Neural progenitor cell (in vitro differentiated cells): ENCODE results near the gene AKR7A3.

Experiments
- EZH2 ChIP-seq: fragments of 200-600 bp; sonication (generic); IDR thresholded peaks from 2 replicates; pipeline ENCODE4 v1.6.1; 2017; ENCODE audit warnings: antibody characterized with exemption, mild to moderate bottlenecking, moderate library complexity
- EZH2phosphoT487 ChIP-seq: fragments of 200-600 bp; sonication (generic); IDR thresholded peaks from 2 replicates; pipeline ENCODE4 v1.6.1; 2017; ENCODE audit warnings: antibody characterized with exemption
- TF ChIP-seq, protein P1 (sequence below): fragments of 200-600 bp; sonication (generic); IDR thresholded peaks from 2 replicates; pipeline ENCODE4 v1.5.1; 2017; ENCODE audit warnings: antibody characterized with exemption, mild to moderate bottlenecking

GRCh38 chr1:19315378-19316198 lies 27.0 kb upstream of the AKR7A3 start:
- TF ChIP-seq, protein P1, sequence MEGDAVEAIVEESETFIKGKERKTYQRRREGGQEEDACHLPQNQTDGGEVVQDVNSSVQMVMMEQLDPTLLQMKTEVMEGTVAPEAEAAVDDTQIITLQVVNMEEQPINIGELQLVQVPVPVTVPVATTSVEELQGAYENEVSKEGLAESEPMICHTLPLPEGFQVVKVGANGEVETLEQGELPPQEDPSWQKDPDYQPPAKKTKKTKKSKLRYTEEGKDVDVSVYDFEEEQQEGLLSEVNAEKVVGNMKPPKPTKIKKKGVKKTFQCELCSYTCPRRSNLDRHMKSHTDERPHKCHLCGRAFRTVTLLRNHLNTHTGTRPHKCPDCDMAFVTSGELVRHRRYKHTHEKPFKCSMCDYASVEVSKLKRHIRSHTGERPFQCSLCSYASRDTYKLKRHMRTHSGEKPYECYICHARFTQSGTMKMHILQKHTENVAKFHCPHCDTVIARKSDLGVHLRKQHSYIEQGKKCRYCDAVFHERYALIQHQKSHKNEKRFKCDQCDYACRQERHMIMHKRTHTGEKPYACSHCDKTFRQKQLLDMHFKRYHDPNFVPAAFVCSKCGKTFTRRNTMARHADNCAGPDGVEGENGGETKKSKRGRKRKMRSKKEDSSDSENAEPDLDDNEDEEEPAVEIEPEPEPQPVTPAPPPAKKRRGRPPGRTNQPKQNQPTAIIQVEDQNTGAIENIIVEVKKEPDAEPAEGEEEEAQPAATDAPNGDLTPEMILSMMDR = no peak
- no peak for TF ChIP-seq EZH2
- no peak for TF ChIP-seq EZH2phosphoT487
